Activated CD8-positive, alpha-beta memory T cell treated with anti-CD3 and anti-CD28 coated beads, Interleukin-2, amount 50 U/mL, for 1 hour (primary cell): ENCODE results near the gene NR1H4.
"Not testable (repeated sequence)": the region's sequence is repeated elsewhere in the genome, so short reads cannot be mapped to it uniquely, and the experiment has no call there.

Source experiments
- DNase-seq: peaks from one replicate; pipeline ENCODE4 v3.0.0-alpha.2; 2020; ENCODE audit errors: extremely low read depth

The NR1H4 gene

DNA sequence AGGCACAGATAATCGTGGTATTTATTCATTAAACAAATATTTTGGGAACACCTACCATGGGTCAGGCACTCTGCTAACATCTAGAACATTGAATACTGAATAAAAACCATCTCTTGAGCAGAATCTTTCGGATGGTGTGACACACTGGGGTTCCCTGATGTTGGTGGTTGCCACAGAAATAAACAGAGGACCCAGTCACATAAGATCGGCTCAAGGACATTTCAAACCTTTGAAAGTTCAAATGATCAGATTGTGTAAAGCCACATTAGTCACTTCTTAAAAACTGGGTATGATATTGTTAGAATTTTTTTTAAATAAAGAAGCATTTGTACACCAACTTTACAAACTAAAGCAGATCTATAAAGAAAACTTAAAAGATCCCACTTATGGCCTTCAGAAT lies 39.0 kb downstream of the NR1H4 start:
- DNase-seq = no peak

DNA sequence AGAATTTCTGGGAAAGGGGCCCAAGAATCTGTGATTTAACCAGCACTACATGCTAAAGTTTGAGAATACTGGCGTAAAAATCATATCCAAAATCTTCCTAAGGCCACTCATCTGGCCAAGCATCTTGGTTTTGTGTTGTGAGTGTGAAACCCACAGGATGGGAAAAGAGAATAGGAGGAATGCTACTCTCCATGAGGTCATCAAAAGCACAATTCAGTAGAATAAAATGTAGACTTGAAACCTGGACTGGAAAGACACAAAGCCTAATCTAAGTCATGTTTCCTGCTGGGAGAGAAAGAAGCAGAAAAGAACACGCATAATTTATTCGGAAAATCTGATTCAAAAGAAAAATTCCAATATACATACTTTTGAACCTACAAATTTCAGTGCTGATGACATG lies 42.3 kb downstream of the NR1H4 start:
- DNase-seq = no peak

DNA sequence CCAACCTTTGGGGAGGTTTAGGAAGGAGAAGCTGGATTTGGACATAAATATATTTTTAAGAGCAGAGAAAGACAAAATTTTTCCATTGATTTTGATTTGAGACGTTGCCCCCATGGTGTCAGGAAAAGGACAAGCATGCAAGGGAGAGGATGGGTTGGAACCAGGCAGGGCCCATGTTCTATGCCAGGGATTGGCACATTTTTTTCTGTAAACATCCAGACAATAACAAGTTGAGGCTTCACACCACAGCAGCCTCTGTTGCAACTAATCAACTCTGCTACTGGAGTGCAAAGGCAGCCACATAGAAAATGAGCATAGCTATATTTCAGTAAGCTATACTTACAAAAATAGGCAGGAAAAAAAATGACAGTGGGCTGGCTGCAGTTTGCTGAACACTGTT lies 44.7 kb downstream of the NR1H4 start:
- DNase-seq = no peak

DNA sequence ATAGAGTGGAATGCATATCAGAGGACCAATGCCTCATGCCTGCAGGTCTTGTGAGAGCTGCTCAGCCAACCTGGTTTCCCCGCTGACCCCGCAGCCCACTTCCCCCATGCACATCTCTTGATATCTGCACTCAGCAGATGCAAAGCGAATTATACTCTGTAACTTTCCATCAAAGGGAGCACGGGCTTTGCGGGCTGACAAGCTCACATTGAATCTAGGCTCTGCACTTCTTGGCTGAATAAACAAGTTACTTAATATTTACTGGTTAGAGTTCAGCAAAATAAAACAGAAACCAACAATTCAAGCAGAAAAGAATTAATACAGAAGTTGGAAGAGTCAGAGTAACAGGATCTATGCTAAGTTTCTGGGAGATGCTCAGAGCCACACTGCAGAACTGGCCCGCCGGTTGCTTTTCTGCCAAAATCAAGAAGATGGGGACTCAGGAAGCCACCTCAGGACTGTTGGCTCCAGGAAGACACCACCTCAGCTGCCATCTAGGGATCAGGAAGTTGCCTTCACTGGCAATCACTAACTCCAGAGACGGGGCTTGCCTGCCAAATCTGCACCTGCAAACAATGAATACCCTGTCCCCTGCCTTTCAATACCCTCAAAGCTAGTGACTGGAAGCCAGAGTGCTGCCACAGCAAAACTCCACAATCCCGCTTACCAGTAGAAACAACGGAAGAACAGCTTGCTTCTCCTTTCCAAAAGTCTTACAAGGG lies 46.5 kb downstream of the NR1H4 start:
- no peak for DNase-seq

DNA sequence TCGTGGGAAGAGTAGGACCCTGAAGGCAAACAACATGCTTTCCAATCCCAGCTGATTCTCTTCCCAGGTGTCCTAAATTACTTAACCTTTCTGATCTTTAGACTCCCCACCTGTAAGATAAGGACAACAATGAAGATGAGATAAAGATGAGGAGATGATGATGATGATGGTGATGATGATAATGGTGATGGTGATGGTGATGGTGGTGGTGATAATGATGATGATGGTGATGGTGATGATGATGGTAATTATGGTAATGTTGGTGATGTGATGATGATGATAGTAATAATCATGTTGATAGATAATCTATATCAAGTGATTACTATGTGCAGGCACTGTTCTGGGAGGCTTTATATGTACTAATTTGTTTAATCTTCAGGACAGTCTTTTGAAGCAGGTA lies 48.3 kb downstream of the NR1H4 start:
- DNase-seq = no peak

DNA sequence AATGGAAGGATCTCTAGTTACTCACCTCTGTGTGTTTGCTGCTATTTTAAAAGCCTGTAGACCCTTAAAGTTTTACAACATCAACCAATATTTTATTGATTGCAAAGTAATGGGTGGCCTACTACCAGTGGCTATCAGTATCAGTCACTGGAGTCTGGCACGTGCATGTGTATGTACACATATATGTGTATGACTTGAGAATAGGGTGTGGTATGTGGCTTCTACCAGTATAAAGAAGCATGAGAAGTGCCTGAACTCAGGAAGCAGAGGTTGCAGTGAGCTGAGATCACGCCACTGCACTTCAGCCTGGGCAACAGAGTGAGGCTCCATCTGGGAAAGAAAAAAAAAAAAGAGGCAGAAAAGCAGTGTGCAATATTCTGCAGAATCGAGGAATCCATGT lies 54.4 kb downstream of the NR1H4 start:
- no peak for DNase-seq

DNA sequence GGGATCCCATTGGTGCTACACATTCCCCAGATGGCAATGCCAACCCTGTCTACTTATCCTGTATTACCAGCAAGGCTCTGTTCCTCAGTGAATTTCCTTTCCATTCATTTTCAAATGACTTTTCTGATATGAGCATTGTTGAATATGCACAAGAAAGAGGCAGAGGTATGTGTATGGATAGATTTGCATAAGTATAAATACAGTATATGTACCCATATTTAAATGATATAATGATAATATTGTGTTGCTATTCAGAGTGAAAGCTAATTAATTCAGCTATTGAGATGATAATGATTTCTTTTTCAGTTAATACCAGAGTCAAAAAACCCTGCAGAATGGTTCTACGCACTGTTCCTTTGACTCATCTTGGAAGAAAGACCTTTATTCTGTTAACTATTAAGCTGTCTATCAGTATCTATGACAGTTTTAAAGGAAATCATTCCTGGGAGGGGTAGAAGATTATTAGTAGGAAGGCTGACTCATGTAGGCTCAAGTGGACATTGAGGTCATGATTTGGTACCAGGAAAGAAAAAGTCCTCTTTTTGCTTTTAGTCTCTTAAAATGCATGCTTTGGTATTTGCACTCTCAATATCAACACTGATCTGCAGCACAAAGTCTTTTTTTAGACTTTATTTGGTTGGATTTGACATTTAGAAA lies 54.9 kb downstream of the NR1H4 start:
- no peak for DNase-seq

DNA sequence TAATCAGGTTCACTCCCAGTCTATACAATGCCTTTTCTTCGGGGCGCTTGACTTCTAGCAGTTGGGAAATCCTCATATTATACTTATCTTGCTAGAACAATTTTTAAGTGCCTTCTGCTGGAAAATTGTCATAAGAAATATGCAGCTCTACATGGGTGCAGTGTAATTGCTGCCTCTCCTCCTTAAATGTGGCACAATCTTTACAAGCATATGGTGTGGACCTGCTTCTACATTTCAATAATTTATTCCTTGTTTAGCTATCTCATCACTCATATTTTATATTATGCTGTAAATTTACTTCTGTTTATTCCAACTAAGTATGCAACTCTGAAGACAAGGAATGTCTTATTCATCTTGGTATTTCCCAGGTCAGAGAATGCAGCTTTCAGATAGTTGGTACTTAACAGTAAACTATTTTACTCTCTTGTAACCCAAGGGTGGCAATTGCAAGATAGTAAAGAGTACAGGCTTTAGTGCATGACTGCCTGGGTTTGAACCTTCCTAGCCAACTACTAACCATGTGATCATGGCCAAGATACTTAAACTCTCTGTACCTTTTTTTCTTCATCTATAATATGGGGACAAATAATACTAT lies 56.2 kb downstream of the NR1H4 start:
- DNase-seq = no peak

DNA sequence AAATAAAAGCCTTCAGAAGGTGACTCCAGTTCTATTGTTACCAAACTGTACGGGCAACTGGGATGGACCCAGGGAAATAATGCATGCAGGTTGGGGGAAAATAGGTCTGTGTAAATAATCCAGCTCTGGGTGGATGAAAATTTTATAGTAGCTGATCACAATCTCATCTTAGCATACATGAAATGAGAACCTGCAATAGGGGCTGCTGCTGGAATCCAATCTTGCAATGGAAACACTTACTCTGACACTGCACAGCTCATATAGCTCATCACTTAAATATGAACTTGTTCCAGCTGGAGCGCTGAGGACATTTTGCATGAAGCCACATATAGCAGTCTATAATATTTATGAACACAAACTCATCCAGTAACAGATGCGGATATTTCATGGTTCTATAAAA lies 59.7 kb downstream of the NR1H4 start:
- no peak for DNase-seq

DNA sequence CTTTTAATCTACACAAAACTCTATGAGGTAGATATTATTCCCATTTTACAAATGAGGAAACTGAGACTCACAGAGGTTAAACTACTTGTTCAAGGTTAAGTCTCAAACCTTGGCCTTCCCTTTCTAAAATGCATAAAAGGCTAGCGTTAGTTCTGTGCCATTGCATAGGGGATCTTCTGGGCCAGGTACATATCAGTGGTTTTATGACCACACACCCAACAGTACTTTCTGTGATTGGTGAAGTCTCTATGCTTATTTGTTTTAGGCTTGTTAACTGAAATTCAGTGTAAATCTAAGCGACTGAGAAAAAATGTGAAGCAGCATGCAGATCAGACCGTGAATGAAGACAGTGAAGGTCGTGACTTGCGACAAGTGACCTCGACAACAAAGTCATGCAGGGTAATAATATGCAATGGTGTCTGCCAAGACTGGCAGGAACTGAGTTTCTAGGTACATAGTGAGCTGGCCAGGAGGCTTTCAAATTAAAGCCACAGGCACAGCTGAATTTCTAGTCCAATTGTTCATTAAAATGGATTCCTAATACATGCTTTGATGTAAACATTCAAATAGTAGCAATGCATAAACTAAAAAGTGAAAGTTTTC lies 61.1 kb downstream of the NR1H4 start:
- no peak for DNase-seq

DNA sequence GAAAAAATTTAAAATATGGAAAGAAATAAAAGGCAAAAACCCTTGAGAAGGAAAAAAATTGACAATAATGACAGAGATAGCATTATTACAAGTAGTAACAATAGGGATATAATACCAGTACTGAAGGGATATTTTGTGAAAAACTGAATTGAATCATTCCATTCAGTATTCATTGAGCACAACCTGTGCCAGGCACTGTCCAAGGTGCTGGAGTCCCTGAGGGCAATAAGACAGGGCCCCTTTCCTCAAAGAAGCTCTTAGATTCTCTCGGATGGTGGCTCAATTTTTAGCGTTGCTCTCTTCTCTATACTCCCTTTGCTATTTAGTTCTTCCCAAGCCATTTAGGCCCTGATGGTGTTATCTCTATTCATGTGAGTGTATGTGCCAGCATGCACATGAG lies 65.5 kb downstream of the NR1H4 start:
- DNase-seq = no peak

DNA sequence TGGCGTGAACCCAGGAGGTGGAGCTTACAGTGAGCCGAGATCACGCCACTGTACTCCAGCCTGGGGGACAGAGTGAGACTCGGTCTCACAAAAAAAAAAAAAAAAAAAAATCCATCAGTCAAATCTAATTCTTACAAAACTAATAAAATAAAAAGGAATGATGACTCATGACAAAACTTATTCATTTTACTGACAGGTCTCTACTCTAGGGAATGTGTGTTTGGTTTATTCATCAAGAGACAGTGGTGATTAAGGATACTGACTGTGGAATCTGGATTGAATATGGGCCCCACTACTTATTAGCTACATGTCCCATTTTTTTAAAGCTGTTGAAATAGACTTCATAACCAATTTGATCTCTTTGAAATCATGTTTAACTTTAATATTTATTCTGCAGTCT lies 70.5 kb downstream of the NR1H4 start:
- no peak for DNase-seq

DNA sequence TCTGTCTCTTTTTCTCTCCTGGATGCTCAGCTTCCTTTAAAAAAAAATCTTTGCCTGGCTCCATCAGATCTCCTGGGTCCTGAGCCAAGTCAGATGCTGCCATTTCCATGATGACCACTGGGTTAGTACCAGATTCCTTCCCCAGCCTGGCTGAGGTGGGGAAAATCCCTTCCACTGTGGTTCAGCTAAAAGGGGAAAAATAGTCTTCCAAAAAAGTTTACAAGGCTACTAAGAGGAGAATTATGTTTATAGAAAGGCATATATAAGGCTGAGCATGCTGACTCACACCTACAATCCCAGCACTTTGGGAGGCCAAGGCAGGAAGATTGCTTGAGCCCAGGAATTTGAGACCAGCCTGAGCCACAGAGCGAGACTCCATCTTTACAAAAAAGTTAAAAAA lies 71.4 kb downstream of the NR1H4 start:
- DNase-seq = no peak

DNA sequence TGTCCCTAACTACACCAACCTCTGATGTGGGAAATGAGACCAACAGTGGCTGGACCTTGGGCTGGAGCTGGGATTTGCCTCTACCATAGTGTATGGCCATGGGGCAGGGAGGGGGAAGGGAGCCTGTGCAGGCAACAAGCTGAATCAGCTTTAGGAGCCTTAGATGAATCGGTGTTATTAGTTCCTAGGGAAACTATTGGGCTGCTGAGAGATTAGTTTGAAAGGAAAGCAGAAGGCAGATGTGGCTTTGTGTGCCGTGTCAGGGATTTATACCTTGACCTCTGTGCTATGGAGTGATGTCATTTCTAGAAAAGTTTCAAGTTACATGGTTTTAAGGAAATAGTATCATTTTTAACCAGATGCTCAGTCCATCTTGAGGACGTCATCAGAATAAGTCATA lies 80.3 kb downstream of the NR1H4 start:
- DNase-seq = no peak

DNA sequence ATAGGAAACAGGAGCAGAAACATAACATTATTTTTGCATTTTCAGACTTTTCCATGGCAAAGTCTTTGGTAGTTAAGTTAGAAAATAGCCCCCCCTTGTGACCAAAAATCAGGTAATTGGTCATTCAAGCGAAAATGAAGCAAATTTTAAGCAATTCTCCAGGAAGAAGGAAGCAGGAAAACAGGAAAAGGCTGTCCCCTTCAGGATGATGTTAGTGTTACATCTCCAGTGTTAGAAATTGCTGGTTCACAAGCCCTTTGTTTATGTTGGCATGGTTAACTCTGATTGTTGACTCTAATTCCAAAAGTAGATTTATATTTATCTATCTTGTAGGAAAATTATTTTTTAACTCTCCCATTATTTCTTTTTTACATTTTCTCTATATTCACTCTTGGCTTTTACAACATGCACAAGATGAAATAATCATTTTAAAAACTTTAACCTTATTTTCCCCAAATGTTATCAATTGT lies 81.0 kb downstream of the NR1H4 start:
- DNase-seq = no peak

DNA sequence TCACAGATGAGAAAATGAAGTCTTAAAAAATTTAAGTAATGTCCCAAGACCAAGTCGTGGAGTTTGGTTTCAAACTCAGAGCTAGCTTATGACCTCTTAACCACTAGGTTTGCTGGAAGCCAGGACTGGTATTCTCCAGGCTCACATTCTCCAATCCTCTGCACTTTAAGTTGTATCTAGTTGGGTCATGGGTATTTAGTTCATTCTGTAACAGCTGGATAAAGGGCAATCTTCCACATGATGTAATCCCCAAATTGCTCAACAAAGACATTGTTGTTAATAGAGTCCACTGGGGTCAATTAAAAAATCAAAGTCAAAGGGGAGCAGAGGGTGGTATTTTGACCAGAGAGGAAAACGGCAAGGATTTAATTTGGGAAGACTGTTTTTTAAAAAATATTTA lies 82.1 kb downstream of the NR1H4 start:
- DNase-seq = no peak

DNA sequence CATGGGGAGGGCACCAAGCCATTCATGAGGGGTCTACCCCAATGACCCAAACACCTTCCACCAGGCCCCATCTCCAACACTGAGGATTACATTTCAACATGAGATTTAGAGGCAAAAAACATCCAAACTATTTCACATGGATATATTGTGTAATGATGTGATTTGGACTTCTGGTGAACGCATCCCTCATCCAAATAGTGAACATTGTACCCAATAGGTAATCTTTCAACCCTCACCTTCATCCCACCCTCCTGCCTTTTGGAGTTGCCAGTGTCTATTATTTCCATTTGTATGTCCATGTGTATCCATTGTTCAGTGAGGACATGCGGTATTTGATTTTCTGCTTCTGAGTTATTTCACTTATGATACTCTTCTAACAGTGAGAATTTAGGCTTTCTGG lies 83.7 kb downstream of the NR1H4 start:
- DNase-seq = no peak

DNA sequence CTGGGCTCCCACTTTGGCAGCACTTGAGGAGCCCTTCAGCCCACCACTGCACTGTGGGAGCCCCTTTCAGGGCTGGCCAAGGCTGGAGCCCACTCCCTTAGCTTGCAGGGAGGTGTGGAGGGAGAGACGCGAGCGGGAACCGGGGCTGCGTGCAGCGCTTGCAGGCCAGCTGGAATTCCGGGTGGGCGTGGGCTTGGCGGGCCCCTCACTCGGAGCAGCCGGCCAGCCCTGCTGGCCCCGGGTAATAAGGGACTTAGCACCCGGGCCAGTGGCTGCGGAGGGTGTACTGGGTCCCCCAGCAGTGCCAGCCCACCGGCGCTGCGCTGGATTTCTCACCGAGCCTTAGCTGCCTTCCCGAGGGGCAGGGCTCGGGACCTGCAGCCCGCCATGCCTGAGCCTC lies 85.6 kb downstream of the NR1H4 start:
- not testable (repeated sequence) for DNase-seq

DNA sequence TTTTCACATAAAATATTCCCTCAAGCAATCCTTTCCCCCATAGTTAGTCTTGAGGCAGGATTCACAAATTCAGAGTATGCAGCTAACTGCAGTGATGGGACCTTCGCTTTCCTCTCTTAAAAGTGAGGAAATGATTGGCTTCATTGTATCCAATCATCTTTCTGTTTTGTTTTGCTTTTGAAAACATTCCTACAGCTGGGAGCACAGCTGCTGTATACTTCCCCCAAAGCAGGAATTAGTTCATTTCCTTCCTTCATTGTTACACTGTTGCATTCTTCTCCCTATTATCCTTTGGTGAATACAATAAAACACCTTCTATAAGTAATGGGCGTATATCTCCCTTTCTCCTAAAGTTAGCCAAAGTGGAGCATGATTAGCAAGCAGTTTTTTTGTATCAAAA lies 90.4 kb downstream of the NR1H4 start:
- DNase-seq = no peak

DNA sequence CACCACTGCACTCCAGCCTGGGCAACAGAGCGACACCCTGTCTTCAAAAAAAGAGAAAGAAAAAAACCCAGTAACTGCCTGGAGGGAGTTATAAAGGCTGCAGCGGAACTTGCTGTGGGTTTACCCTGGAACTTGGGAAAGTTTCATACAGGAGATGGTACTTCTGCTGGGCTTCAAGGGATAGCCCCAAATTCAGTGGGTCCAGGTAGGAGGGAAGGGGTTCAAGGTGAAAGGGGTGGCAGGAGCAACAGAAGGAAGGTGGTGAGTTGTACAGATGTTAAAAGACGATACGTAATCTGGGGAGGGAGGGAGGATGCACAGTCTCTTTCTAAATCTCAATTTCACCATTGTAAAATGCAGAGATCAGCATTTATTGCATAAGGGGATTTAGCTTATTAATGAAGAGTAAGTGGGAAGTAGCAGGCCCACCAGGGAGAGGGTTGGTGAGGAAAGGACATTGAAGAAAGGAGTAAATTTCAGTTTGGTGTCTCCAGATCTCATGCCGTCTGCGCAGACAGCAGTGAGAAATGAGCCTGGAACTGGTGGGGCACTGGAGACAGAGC lies 91.3 kb downstream of the NR1H4 start:
- no peak for DNase-seq

DNA sequence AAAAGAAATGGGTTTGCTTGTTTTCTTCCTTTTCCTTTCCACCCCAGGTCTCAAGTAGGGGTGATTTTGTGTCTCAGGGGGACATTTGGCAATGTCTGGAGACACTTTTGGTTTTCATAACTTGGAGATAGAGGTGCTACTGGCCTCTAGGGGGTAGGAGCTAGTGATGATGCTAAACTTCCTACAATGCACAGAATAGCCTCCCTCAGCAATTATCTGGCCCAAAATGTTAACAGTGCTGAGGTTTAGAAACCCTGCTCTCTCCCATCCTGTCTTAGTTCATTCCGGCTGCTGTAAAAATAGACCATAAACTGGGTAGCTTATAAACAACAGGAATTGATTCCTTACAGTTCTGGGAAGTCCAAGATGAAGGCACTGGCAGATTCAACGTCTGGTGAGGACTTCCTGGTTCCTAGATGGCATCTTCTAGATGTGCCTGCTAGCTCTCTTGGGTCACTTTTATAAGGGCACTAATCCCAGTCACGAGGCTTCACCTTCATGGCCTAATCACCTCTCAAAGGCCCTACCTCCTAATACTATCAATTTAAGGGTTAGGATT lies 92.4 kb downstream of the NR1H4 start:
- DNase-seq = no peak
